GM23338 (cell line): ENCODE results near the gene SLC22A3. TPM values are rescaled to one million over a fixed set of nuclear protein-coding genes. Genes with fewer than 3 reads are reported as not detected.

ENCODE experiments used
- ATAC-seq: fragments of 200-7000 bp; cut with Tn5 transposase; 3 replicates; pipeline ENCODE4 v1.9.1; 2020
- DNase-seq: peaks from one replicate; pipeline ENCODE4 v3.0.0-alpha.2; 2015; ENCODE audit warnings: low spot score
- H2AFZ ChIP-seq: fragments of 200-600 bp; sonication (generic); 2 replicates; pipeline ENCODE4 v1.8.0; 2016; ENCODE audit warnings: antibody characterized with exemption, mild to moderate bottlenecking, moderate library complexity
- H3F3A ChIP-seq: fragments of 200-600 bp; sonication (generic); replicated peaks from 2 replicates; pipeline ENCODE4 v1.8.0; 2017; ENCODE audit warnings: antibody characterized with exemption, mixed run types, low read depth
- H3K27ac ChIP-seq: fragments of 200-600 bp; sonication (generic); 2 replicates; pipeline ENCODE4 v1.6.1; 2016; ENCODE audit warnings: low read depth
- H3K27me3 ChIP-seq: fragments of 200-600 bp; sonication (generic); 2 replicates; pipeline ENCODE4 v1.8.0; 2016; ENCODE audit warnings: mild to moderate bottlenecking, mixed run types, moderate library complexity; ENCODE audit not compliant: insufficient read depth
- H3K36me3 ChIP-seq: fragments of 200-600 bp; sonication (generic); 2 replicates; pipeline ENCODE4 v1.8.0; 2016; ENCODE audit warnings: mild to moderate bottlenecking; ENCODE audit not compliant: insufficient read depth
- H3K4me1 ChIP-seq: fragments of 200-600 bp; sonication (generic); 2 replicates; pipeline ENCODE4 v1.8.0; 2016; ENCODE audit warnings: mild to moderate bottlenecking, moderate library complexity; ENCODE audit not compliant: insufficient read depth
- H3K4me2 ChIP-seq: fragments of 200-600 bp; sonication (generic); 2 replicates; pipeline ENCODE4 v1.7.1; 2017; ENCODE audit warnings: mixed run types
- H3K4me3 ChIP-seq: fragments of 200-600 bp; sonication (generic); 2 replicates; pipeline ENCODE4 v1.6.1; 2016; ENCODE audit warnings: mixed run types
- H3K79me2 ChIP-seq: fragments of 200-600 bp; sonication (generic); replicated peaks from 2 replicates; pipeline ENCODE4 v1.8.0; 2017; ENCODE audit warnings: mild to moderate bottlenecking; ENCODE audit not compliant: insufficient read depth
- H3K9me2 ChIP-seq: fragments of 200-600 bp; sonication (generic); 2 replicates; pipeline ENCODE4 v1.8.0; 2017; ENCODE audit not compliant: insufficient read depth
- H4K20me1 ChIP-seq: fragments of 200-600 bp; sonication (generic); replicated peaks from 2 replicates; pipeline ENCODE4 v1.8.0; 2017; ENCODE audit warnings: mild to moderate bottlenecking; ENCODE audit not compliant: insufficient read depth
- H3K27ac Mint-ChIP-seq: 2 replicates; pipeline ENCODE4 v1.8.0; 2020; ENCODE audit warnings: inconsistent platforms, mild to moderate bottlenecking, moderate library complexity, mixed read lengths
- H3K27me3 Mint-ChIP-seq: 3 replicates; pipeline ENCODE4 v1.8.0; 2022; ENCODE audit warnings: low read depth, mild to moderate bottlenecking, moderate library complexity, mixed read lengths, inconsistent platforms; ENCODE audit not compliant: insufficient read depth, poor library complexity
- H3K36me3 Mint-ChIP-seq: 3 replicates; pipeline ENCODE4 v1.8.0; 2021; ENCODE audit warnings: low read depth, mild to moderate bottlenecking, inconsistent platforms, moderate library complexity, mixed read lengths
- H3K4me1 Mint-ChIP-seq: 3 replicates; pipeline ENCODE4 v1.8.0; 2020; ENCODE audit warnings: mild to moderate bottlenecking, inconsistent platforms, mixed read lengths
- H3K4me3 Mint-ChIP-seq: 3 replicates; pipeline ENCODE4 v1.8.0; 2021; ENCODE audit warnings: moderate library complexity, mild to moderate bottlenecking, inconsistent platforms, mixed read lengths
- H3K9me3 Mint-ChIP-seq: 3 replicates; pipeline ENCODE4 v1.8.0; 2020; ENCODE audit warnings: moderate library complexity, mild to moderate bottlenecking, inconsistent platforms, mixed read lengths
- CREB1 ChIP-seq: fragments of 250-450 bp; sonication (Bioruptor Pico); IDR thresholded peaks from 2 replicates; pipeline ENCODE4 v1.5.0; 2020; ENCODE audit warnings: low read depth, mild to moderate bottlenecking, moderate library complexity
- EZH2 ChIP-seq: fragments of 200-600 bp; sonication (generic); IDR thresholded peaks from one replicate; pipeline ENCODE4 v1.8.0; 2017; ENCODE audit warnings: antibody characterized with exemption, mild to moderate bottlenecking, low read depth; ENCODE audit not compliant: unreplicated experiment
- EZH2phosphoT487 ChIP-seq: fragments of 200-600 bp; sonication (generic); IDR thresholded peaks from one replicate; pipeline ENCODE4 v1.8.1; 2018; ENCODE audit warnings: antibody characterized with exemption; ENCODE audit not compliant: unreplicated experiment
- JUNB ChIP-seq: IDR thresholded peaks from one replicate; pipeline ENCODE4 v1.6.1; 2016; ENCODE audit warnings: antibody characterized with exemption; ENCODE audit not compliant: unreplicated experiment
- NANOG ChIP-seq: IDR thresholded peaks from 2 replicates; pipeline ENCODE4 v1.6.1; 2016; ENCODE audit warnings: antibody characterized with exemption, borderline replicate concordance
- POLR2AphosphoS5 ChIP-seq: IDR thresholded peaks from 2 replicates; pipeline ENCODE4 v1.6.1; 2016; ENCODE audit warnings: antibody characterized with exemption, low read depth
- STAT1 ChIP-seq: IDR thresholded peaks from one replicate; pipeline ENCODE4 v1.6.1; 2016; ENCODE audit warnings: antibody characterized with exemption; ENCODE audit not compliant: unreplicated experiment
- ZNF114 ChIP-seq: fragments of 250-450 bp; sonication (Bioruptor Pico); IDR thresholded peaks from 2 replicates; pipeline ENCODE4 v1.5.0; 2020; ENCODE audit warnings: mild to moderate bottlenecking, moderate library complexity
- ZNF331 ChIP-seq: fragments of 250-450 bp; sonication (Bioruptor Pico); IDR thresholded peaks from 2 replicates; pipeline ENCODE4 v1.5.0; 2020; ENCODE audit warnings: low read depth, mild to moderate bottlenecking, moderate library complexity
- polyA plus RNA-seq: library from polyadenylated mRNA; unstranded; fragments of >200 nt; fragmentation: Nextera tagmentation; extraction: Ambion mirVana; gene quantifications from 2 replicates; pipeline ENCODE4 v1.2.1, GENCODE V29; 2016
- total RNA-seq: library from RNA; depleted of rRNA; stranded (reverse); fragments of >200 nt; shearing (Covaris generic); gene quantifications from 2 replicates; pipeline ENCODE4 v1.2.3, GENCODE V29; 2014
- TF ChIP-seq, protein P1 (sequence below): IDR thresholded peaks from one replicate; pipeline ENCODE4 v1.6.1; 2018; ENCODE audit warnings: antibody characterized with exemption; ENCODE audit not compliant: unreplicated experiment
- TF ChIP-seq, protein P2 (sequence below): fragments of 250-450 bp; sonication (Bioruptor Pico); IDR thresholded peaks from 2 replicates; pipeline ENCODE4 v1.5.0; 2020; ENCODE audit warnings: mild to moderate bottlenecking, moderate library complexity
- TF ChIP-seq, protein P3 (sequence below), 2 experiments: fragments of 200-600 bp in 1 of 2; sonication (generic) in 1 of 2; conservative IDR thresholded peaks; 2 replicates each; pipeline versions ENCODE4 v1.5.1 to v1.6.1; 2016 to 2017; ENCODE audit warnings: antibody characterized with exemption in 2 of 2, low read depth in 2 of 2, mild to moderate bottlenecking in 2 of 2, moderate library complexity in 1 of 2
- TF ChIP-seq, protein P4 (sequence below): IDR thresholded peaks from 2 replicates; pipeline ENCODE4 v1.6.1; 2016; ENCODE audit warnings: antibody characterized with exemption

SLC22A3 gene
- total and polyA plus RNA-seq, 2 experiments from 2014 or later: 0.78 to 3.2 TPM

DNA sequence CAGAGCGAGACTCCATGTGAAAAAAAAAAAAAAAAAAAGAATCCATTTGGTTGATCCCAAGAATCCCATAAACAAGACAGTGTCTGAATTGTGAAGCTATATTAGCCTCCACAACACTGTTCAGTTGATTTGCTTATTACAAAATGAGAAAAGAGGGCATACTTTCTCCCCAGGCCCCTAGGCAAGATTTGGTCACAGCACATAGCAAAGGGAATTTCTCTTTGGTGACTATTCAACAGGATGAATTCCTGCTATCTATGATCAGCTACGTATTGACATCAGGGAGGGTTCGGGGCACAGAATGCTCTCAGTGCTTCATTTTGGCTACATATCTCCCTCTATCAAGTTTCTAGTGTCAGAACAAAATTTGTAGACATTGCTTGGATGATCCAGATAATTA, 20.2 kb upstream of the SLC22A3 start:
- H3K4me2 ChIP-seq: no peak overlapping the region
- Mint-ChIP-seq H3K4me3 (no peak overlapping the region), H3K9me3 (peaks cover 3% of the 10 kb centered on the region; the same call in 2 of the 3 replicates), H3K4me1 (no peaks in the 10 kb centered on the region; the same call in 2 of the 3 replicates), H3K36me3 (no peaks in the 10 kb centered on the region), H3K27ac (no peak overlapping the region), H3K27me3 (peaks cover 3% of the 10 kb centered on the region)
- DNase-seq (no peak), ATAC-seq (no peak)
- no peak for TF ChIP-seq CREB1 (CRISPR knock-in tag)
- TF ChIP-seq ZNF331 (CRISPR knock-in tag): no peak
- TF ChIP-seq, protein P1, sequence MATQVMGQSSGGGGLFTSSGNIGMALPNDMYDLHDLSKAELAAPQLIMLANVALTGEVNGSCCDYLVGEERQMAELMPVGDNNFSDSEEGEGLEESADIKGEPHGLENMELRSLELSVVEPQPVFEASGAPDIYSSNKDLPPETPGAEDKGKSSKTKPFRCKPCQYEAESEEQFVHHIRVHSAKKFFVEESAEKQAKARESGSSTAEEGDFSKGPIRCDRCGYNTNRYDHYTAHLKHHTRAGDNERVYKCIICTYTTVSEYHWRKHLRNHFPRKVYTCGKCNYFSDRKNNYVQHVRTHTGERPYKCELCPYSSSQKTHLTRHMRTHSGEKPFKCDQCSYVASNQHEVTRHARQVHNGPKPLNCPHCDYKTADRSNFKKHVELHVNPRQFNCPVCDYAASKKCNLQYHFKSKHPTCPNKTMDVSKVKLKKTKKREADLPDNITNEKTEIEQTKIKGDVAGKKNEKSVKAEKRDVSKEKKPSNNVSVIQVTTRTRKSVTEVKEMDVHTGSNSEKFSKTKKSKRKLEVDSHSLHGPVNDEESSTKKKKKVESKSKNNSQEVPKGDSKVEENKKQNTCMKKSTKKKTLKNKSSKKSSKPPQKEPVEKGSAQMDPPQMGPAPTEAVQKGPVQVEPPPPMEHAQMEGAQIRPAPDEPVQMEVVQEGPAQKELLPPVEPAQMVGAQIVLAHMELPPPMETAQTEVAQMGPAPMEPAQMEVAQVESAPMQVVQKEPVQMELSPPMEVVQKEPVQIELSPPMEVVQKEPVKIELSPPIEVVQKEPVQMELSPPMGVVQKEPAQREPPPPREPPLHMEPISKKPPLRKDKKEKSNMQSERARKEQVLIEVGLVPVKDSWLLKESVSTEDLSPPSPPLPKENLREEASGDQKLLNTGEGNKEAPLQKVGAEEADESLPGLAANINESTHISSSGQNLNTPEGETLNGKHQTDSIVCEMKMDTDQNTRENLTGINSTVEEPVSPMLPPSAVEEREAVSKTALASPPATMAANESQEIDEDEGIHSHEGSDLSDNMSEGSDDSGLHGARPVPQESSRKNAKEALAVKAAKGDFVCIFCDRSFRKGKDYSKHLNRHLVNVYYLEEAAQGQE: no peak
- TF ChIP-seq NANOG: no peak
- TF ChIP-seq, protein P2, sequence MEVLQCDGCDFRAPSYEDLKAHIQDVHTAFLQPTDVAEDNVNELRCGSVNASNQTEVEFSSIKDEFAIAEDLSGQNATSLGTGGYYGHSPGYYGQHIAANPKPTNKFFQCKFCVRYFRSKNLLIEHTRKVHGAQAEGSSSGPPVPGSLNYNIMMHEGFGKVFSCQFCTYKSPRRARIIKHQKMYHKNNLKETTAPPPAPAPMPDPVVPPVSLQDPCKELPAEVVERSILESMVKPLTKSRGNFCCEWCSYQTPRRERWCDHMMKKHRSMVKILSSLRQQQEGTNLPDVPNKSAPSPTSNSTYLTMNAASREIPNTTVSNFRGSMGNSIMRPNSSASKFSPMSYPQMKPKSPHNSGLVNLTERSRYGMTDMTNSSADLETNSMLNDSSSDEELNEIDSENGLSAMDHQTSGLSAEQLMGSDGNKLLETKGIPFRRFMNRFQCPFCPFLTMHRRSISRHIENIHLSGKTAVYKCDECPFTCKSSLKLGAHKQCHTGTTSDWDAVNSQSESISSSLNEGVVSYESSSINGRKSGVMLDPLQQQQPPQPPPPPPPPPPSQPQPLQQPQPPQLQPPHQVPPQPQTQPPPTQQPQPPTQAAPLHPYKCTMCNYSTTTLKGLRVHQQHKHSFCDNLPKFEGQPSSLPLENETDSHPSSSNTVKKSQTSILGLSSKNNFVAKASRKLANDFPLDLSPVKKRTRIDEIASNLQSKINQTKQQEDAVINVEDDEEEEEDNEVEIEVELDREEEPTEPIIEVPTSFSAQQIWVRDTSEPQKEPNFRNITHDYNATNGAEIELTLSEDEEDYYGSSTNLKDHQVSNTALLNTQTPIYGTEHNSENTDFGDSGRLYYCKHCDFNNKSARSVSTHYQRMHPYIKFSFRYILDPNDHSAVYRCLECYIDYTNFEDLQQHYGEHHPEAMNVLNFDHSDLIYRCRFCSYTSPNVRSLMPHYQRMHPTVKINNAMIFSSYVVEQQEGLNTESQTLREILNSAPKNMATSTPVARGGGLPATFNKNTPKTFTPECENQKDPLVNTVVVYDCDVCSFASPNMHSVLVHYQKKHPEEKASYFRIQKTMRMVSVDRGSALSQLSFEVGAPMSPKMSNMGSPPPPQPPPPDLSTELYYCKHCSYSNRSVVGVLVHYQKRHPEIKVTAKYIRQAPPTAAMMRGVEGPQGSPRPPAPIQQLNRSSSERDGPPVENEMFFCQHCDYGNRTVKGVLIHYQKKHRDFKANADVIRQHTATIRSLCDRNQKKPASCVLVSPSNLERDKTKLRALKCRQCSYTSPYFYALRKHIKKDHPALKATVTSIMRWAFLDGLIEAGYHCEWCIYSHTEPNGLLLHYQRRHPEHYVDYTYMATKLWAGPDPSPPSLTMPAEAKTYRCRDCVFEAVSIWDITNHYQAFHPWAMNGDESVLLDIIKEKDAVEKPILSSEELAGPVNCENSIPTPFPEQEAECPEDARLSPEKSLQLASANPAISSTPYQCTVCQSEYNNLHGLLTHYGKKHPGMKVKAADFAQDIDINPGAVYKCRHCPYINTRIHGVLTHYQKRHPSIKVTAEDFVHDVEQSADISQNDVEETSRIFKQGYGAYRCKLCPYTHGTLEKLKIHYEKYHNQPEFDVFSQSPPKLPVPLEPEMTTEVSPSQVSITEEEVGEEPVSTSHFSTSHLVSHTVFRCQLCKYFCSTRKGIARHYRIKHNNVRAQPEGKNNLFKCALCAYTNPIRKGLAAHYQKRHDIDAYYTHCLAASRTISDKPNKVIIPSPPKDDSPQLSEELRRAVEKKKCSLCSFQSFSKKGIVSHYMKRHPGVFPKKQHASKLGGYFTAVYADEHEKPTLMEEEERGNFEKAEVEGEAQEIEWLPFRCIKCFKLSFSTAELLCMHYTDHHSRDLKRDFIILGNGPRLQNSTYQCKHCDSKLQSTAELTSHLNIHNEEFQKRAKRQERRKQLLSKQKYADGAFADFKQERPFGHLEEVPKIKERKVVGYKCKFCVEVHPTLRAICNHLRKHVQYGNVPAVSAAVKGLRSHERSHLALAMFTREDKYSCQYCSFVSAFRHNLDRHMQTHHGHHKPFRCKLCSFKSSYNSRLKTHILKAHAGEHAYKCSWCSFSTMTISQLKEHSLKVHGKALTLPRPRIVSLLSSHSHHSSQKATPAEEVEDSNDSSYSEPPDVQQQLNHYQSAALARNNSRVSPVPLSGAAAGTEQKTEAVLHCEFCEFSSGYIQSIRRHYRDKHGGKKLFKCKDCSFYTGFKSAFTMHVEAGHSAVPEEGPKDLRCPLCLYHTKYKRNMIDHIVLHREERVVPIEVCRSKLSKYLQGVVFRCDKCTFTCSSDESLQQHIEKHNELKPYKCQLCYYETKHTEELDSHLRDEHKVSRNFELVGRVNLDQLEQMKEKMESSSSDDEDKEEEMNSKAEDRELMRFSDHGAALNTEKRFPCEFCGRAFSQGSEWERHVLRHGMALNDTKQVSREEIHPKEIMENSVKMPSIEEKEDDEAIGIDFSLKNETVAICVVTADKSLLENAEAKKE (CRISPR knock-in tag): no peak
- TF ChIP-seq, protein P3, sequence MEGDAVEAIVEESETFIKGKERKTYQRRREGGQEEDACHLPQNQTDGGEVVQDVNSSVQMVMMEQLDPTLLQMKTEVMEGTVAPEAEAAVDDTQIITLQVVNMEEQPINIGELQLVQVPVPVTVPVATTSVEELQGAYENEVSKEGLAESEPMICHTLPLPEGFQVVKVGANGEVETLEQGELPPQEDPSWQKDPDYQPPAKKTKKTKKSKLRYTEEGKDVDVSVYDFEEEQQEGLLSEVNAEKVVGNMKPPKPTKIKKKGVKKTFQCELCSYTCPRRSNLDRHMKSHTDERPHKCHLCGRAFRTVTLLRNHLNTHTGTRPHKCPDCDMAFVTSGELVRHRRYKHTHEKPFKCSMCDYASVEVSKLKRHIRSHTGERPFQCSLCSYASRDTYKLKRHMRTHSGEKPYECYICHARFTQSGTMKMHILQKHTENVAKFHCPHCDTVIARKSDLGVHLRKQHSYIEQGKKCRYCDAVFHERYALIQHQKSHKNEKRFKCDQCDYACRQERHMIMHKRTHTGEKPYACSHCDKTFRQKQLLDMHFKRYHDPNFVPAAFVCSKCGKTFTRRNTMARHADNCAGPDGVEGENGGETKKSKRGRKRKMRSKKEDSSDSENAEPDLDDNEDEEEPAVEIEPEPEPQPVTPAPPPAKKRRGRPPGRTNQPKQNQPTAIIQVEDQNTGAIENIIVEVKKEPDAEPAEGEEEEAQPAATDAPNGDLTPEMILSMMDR (conservative IDR thresholded peaks at IDR 0.05; ENCODE audit: low read depth in 2 of 2): no peak
- no peak for TF ChIP-seq EZH2phosphoT487
- TF ChIP-seq JUNB: no peak
- TF ChIP-seq, protein P4, sequence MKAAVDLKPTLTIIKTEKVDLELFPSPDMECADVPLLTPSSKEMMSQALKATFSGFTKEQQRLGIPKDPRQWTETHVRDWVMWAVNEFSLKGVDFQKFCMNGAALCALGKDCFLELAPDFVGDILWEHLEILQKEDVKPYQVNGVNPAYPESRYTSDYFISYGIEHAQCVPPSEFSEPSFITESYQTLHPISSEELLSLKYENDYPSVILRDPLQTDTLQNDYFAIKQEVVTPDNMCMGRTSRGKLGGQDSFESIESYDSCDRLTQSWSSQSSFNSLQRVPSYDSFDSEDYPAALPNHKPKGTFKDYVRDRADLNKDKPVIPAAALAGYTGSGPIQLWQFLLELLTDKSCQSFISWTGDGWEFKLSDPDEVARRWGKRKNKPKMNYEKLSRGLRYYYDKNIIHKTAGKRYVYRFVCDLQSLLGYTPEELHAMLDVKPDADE: no peak
- TF ChIP-seq EZH2: no peak
- no peak for TF ChIP-seq STAT1
- no peak for TF ChIP-seq ZNF114
- no peak for TF ChIP-seq POLR2AphosphoS5
- peak overlapping the region; percentile 38; the same call in 1 of the 2 replicates for H2AFZ ChIP-seq
- no peaks in the 10 kb centered on the region for H3K79me2 ChIP-seq
- H3K36me3 ChIP-seq: no peaks in the 10 kb centered on the region
- no peak overlapping the region for H3K27ac ChIP-seq
- no peaks in the 10 kb centered on the region for H3K27me3 ChIP-seq
- 0 out of 2 replicates have a peak, but pooled peaks cover 6% of the 10 kb centered on the region for H3K9me2 ChIP-seq
- H3F3A ChIP-seq: no peaks in the 10 kb centered on the region
- no peaks in the 10 kb centered on the region for H4K20me1 ChIP-seq
- no peaks in the 10 kb centered on the region for H3K4me1 ChIP-seq
- no peak overlapping the region for H3K4me3 ChIP-seq
